IMR-90 (cell line): ENCODE data around the gene CLEC2B. TPM values are rescaled to one million over a fixed set of nuclear protein-coding genes. Genes with fewer than 3 reads are reported as not detected.

ENCODE experiments used
- ATAC-seq: fragments of 200-7000 bp; cut with Tn5 transposase; 2 replicates; pipeline ENCODE4 v1.9.1; 2020; ENCODE audit warnings: low read depth, mild to moderate bottlenecking, moderate library complexity
- BruUV-seq: library from RNA; stranded (reverse); fragments of 400-500 nt; replicated peaks from 2 replicates; lab custom pipeline; 2021; lab: Mats Ljungman, UMichigan
- CTCF ChIA-PET: fragments of 300-600 bp; formaldehyde crosslinking; extraction: SDS; loops from one replicate; lab custom pipeline; 2021; ENCODE audit warnings: antibody characterized with exemption; lab: Yijun Ruan, JAX
- POLR2A ChIA-PET: fragments of 300-600 bp; sonication (Branson Sonifier 250); formaldehyde crosslinking; loops from one replicate; lab custom pipeline; 2022; ENCODE audit warnings: antibody characterized with exemption; ENCODE audit not compliant: unreplicated experiment; lab: Charles Lee
- DNase-seq: peaks from one replicate; pipeline ENCODE4 v3.0.0; 2013
- H2AFZ ChIP-seq: replicated peaks from 2 replicates; pipeline ENCODE3; 2013; ENCODE audit warnings: low read length, mild to moderate bottlenecking; ENCODE audit not compliant: poor library complexity
- H2AK5ac ChIP-seq: 2 replicates; pipeline ENCODE4 v1.6.1; 2013; ENCODE audit warnings: low read depth, low read length, inconsistent platforms
- H2AK9ac ChIP-seq: replicated peaks from 2 replicates; pipeline ENCODE3; 2013; ENCODE audit warnings: mild to moderate bottlenecking, low read depth, low read length, moderate library complexity; ENCODE audit not compliant: poor library complexity
- H2BK120ac ChIP-seq: 2 replicates; pipeline ENCODE4 v1.6.1; 2013; ENCODE audit warnings: low read depth, low read length, inconsistent platforms
- H2BK15ac ChIP-seq: 3 replicates; pipeline ENCODE4 v1.6.1; 2013; ENCODE audit warnings: low read depth, low read length, inconsistent platforms
- H2BK20ac ChIP-seq: 2 replicates; pipeline ENCODE4 v1.6.1; 2013; ENCODE audit warnings: low read depth, mild to moderate bottlenecking, inconsistent platforms, low read length, moderate library complexity
- H2BK5ac ChIP-seq: 2 replicates; pipeline ENCODE4 v1.6.1; 2013; ENCODE audit warnings: mild to moderate bottlenecking, low read depth, low read length, inconsistent platforms; ENCODE audit not compliant: poor library complexity, severe bottlenecking
- H3K14ac ChIP-seq: replicated peaks from 2 replicates; pipeline ENCODE4 v1.6.1; 2013; ENCODE audit warnings: low read depth, low read length, inconsistent platforms
- H3K18ac ChIP-seq: 2 replicates; pipeline ENCODE4 v1.6.1; 2013; ENCODE audit warnings: low read depth, low read length, control low read depth
- H3K23ac ChIP-seq: 2 replicates; pipeline ENCODE4 v1.6.1; 2013; ENCODE audit warnings: low read depth, low read length, inconsistent platforms
- H3K27ac ChIP-seq: 2 replicates; pipeline ENCODE4 v1.5.1; 2013; ENCODE audit warnings: mild to moderate bottlenecking, control low read depth, low read length; ENCODE audit not compliant: insufficient read depth
- H3K27me3 ChIP-seq: 2 replicates; pipeline ENCODE4 v1.6.1; 2013; ENCODE audit warnings: low read length; ENCODE audit not compliant: control insufficient read depth, insufficient read depth
- H3K36me3 ChIP-seq: 2 replicates; pipeline ENCODE4 v1.6.1; 2013; ENCODE audit warnings: low read length, mixed read lengths; ENCODE audit not compliant: control insufficient read depth, insufficient read depth
- H3K4ac ChIP-seq: 2 replicates; pipeline ENCODE4 v1.6.1; 2013; ENCODE audit warnings: low read depth, low read length, inconsistent platforms
- H3K4me1 ChIP-seq: 2 replicates; pipeline ENCODE4 v1.6.1; 2013; ENCODE audit warnings: low read length, mixed read lengths; ENCODE audit not compliant: control insufficient read depth, insufficient read depth
- H3K4me2 ChIP-seq: 2 replicates; pipeline ENCODE4 v1.6.1; 2013; ENCODE audit warnings: low read depth, mild to moderate bottlenecking, control low read depth, low read length, moderate library complexity
- H3K4me3 ChIP-seq: 2 replicates; pipeline ENCODE4 v1.5.1; 2013; ENCODE audit warnings: low read depth, mild to moderate bottlenecking, control low read depth, low read length, moderate library complexity; ENCODE audit not compliant: insufficient read depth
- H3K56ac ChIP-seq: 2 replicates; pipeline ENCODE4 v1.6.1; 2013; ENCODE audit warnings: low read length, inconsistent platforms; ENCODE audit not compliant: insufficient read depth; ENCODE audit errors: extremely low read depth
- H3K79me1 ChIP-seq, 2 experiments: 2 replicates each; pipeline ENCODE4 v1.6.1; 2013; ENCODE audit warnings: low read length in 2 of 2, inconsistent platforms in 1 of 2, low read depth in 1 of 2
- H3K9ac ChIP-seq: 2 replicates; pipeline ENCODE4 v1.6.1; 2013; ENCODE audit warnings: low read depth, low read length, control low read depth
- H3K9me1 ChIP-seq: 2 replicates; pipeline ENCODE4 v1.6.1; 2013; ENCODE audit warnings: low read length, inconsistent platforms; ENCODE audit not compliant: insufficient read depth
- H3K9me3 ChIP-seq: 2 replicates; pipeline ENCODE4 v1.6.1; 2013; ENCODE audit warnings: low read length; ENCODE audit not compliant: control insufficient read depth, insufficient read depth
- H4K20me1 ChIP-seq: 2 replicates; pipeline ENCODE4 v1.6.1; 2013; ENCODE audit warnings: low read length, inconsistent platforms; ENCODE audit not compliant: insufficient read depth
- H4K5ac ChIP-seq: 2 replicates; pipeline ENCODE4 v1.6.1; 2013; ENCODE audit warnings: mild to moderate bottlenecking, low read depth, low read length, control low read depth
- H4K8ac ChIP-seq, 2 experiments: 2 replicates each; pipeline ENCODE4 v1.6.1; 2013; ENCODE audit warnings: low read depth in 2 of 2, low read length in 2 of 2, control low read depth in 1 of 2, inconsistent platforms in 1 of 2
- H4K91ac ChIP-seq: 2 replicates; pipeline ENCODE4 v1.6.1; 2013; ENCODE audit warnings: low read depth, low read length, inconsistent platforms; ENCODE audit not compliant: insufficient read depth
- CEBPB ChIP-seq: IDR thresholded peaks from 2 replicates; pipeline ENCODE4 v1.6.1; 2012; ENCODE audit warnings: low read depth, low read length, improper control_type of control experiment
- CHD1 ChIP-seq: IDR thresholded peaks from 2 replicates; pipeline ENCODE4 v1.6.1; 2012; ENCODE audit warnings: low read depth, low read length, improper control_type of control experiment
- FOS ChIP-seq: fragments of 150-350 bp; IDR thresholded peaks from 2 replicates; pipeline ENCODE4 v1.6.1; 2016; ENCODE audit warnings: low read depth, low read length
- MAFK ChIP-seq: IDR thresholded peaks from 2 replicates; pipeline ENCODE4 v1.6.1; 2012; ENCODE audit warnings: low read depth, low read length, improper control_type of control experiment
- MAZ ChIP-seq: IDR thresholded peaks from 2 replicates; pipeline ENCODE4 v1.6.1; 2012; ENCODE audit warnings: low read depth, mild to moderate bottlenecking, low read length, improper control_type of control experiment, moderate library complexity, borderline replicate concordance
- NFE2L2 ChIP-seq: fragments of 150-350 bp; IDR thresholded peaks from 2 replicates; pipeline ENCODE4 v1.6.1; 2016; ENCODE audit warnings: low read depth, mild to moderate bottlenecking, low read length
- POLR2A ChIP-seq: IDR thresholded peaks from 2 replicates; pipeline ENCODE4 v1.6.1; 2012; ENCODE audit warnings: mild to moderate bottlenecking, low read depth, low read length
- RAD21 ChIP-seq: IDR thresholded peaks from 2 replicates; pipeline ENCODE4 v1.6.1; 2012; ENCODE audit warnings: low read length, improper control_type of control experiment
- RCOR1 ChIP-seq: IDR thresholded peaks from 2 replicates; pipeline ENCODE4 v1.6.1; 2012; ENCODE audit warnings: mild to moderate bottlenecking, low read length, improper control_type of control experiment; ENCODE audit not compliant: insufficient replicate concordance
- RFX5 ChIP-seq: IDR thresholded peaks from 2 replicates; pipeline ENCODE4 v1.8.0; 2012; ENCODE audit warnings: low read depth, mild to moderate bottlenecking, low read length, moderate library complexity
- SMC3 ChIP-seq: fragments of 150-350 bp; IDR thresholded peaks from 2 replicates; pipeline ENCODE4 v1.6.1; 2016; ENCODE audit warnings: low read depth, mild to moderate bottlenecking, antibody characterized with exemption, low read length, moderate library complexity
- whole genome bisulfite sequencing, 2 experiments: methylation state at CpG; one replicate each; pipeline versions ENCODE4 v1.1.5 to v1.1.7; 2013; ENCODE audit warnings: missing lambda C conversion rate in 2 of 2; ENCODE audit not compliant: insufficient read length in 1 of 2; ENCODE audit errors: extremely low coverage in 2 of 2; 5-methylcytosine and 5-hydroxymethylcytosine counted together
- dilution Hi-C: fragments of 300-500 bp; cut with HindIII; formaldehyde crosslinking; loops from one replicate; pipeline ENCODE4 v1.14.3; 2018; ENCODE audit warnings: low sequenced_read_pairs; ENCODE audit not compliant: unreplicated experiment
- in situ Hi-C: fragments of 300-500 bp; cut with MboI; formaldehyde crosslinking; loops from 3 replicates; pipeline ENCODE4 v1.14.3; 2019; ENCODE audit warnings: low sequenced_read_pairs, inconsistent platforms, mixed read lengths
- intact Hi-C: fragments of 100-400 bp; cut with micrococcal nuclease; formaldehyde crosslinking; loops from 2 replicates; pipeline ENCODE4 v1.10.0; 2022
- polyA plus RNA-seq, 3 experiments: library from polyadenylated mRNA; depleted of rRNA; stranded (reverse); fragments of >200 nt; gene quantifications; 2 replicates each; pipeline ENCODE4 v1.2.3, GENCODE V29; 2012; ENCODE audit warnings: low replicate concordance in 1 of 3
- total RNA-seq: library from RNA; depleted of rRNA; stranded (reverse); fragments of >200 nt; gene quantifications from 2 replicates; pipeline ENCODE4 v1.2.3, GENCODE V29; 2012
- TF ChIP-seq, protein P1 (sequence below): fragments of 150-350 bp; IDR thresholded peaks from 2 replicates; pipeline ENCODE4 v1.6.1; 2016; ENCODE audit warnings: low read depth, mild to moderate bottlenecking, low read length, moderate library complexity, borderline replicate concordance
- TF ChIP-seq, protein P2 (sequence below): conservative IDR thresholded peaks from 2 replicates; pipeline ENCODE4 v1.5.1; 2012; ENCODE audit warnings: mild to moderate bottlenecking, low read depth, low read length, improper control_type of control experiment

CLEC2B gene
- total and polyA plus RNA-seq, 2 of the 4 experiments (the other 2 are of a cell fraction) = 0.18 to 0.31 TPM

DNA sequence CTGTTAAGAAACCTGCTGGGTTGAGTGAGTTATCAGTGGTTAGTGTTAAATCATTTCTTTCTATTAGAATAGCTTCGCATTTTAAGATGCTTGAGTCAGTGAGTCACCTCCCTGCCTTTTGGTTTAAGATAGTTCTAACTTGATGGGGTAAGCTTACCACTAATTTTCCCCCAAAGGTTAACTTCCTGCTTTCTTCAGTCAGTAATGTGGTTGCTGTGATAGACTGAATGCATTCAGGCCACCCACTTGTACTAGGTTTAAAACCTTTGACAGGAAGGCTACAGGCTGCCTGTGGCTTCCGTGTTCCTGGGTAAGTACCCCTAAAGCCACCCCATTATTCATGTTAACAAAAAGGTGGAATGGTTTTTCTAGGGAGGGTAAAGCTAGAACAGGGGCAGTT is 37.7 kb upstream of the CLEC2B start:
- no peak overlapping the region for H3K18ac ChIP-seq
- no peak overlapping the region for H4K91ac ChIP-seq
- BruUV-seq = no TSS peak
- no peaks in the 10 kb centered on the region for H3K79me1 ChIP-seq
- H2BK5ac ChIP-seq = no peak overlapping the region
- H4K5ac ChIP-seq = no peak overlapping the region
- no peak overlapping the region for H2AFZ ChIP-seq
- H3K27ac ChIP-seq = no peak overlapping the region
- DNase-seq = no peak
- H3K4ac ChIP-seq = no peak overlapping the region
- no peak overlapping the region for H2AK9ac ChIP-seq
- H3K9ac ChIP-seq = no peak overlapping the region
- H2BK120ac ChIP-seq = no peak overlapping the region
- peaks cover 19% of the 10 kb centered on the region for H3K9me3 ChIP-seq
- dilution Hi-C loops (no loop called here), intact Hi-C loops (no loop called here), in situ Hi-C loops (no loop called here)
- ChIA-PET CTCF (interaction anchor here (1.0 to 1.4 kb wide), 3 partner anchors 18 to 164 kb away, joined by 3 to 6 read pairs (median 3); no protein-coding TSS in a partner anchor), POLR2A (no interaction called here)
- no peak overlapping the region for H3K23ac ChIP-seq
- H2AK5ac ChIP-seq = no peak overlapping the region
- no peak overlapping the region for H4K8ac ChIP-seq
- no peaks in the 10 kb centered on the region for H3K9me1 ChIP-seq
- no peak for TF ChIP-seq RCOR1
- no peak for TF ChIP-seq SMC3
- TF ChIP-seq, protein P1, sequence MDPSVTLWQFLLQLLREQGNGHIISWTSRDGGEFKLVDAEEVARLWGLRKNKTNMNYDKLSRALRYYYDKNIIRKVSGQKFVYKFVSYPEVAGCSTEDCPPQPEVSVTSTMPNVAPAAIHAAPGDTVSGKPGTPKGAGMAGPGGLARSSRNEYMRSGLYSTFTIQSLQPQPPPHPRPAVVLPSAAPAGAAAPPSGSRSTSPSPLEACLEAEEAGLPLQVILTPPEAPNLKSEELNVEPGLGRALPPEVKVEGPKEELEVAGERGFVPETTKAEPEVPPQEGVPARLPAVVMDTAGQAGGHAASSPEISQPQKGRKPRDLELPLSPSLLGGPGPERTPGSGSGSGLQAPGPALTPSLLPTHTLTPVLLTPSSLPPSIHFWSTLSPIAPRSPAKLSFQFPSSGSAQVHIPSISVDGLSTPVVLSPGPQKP = no peak
- TF ChIP-seq CHD1 = no peak
- TF ChIP-seq, protein P2, sequence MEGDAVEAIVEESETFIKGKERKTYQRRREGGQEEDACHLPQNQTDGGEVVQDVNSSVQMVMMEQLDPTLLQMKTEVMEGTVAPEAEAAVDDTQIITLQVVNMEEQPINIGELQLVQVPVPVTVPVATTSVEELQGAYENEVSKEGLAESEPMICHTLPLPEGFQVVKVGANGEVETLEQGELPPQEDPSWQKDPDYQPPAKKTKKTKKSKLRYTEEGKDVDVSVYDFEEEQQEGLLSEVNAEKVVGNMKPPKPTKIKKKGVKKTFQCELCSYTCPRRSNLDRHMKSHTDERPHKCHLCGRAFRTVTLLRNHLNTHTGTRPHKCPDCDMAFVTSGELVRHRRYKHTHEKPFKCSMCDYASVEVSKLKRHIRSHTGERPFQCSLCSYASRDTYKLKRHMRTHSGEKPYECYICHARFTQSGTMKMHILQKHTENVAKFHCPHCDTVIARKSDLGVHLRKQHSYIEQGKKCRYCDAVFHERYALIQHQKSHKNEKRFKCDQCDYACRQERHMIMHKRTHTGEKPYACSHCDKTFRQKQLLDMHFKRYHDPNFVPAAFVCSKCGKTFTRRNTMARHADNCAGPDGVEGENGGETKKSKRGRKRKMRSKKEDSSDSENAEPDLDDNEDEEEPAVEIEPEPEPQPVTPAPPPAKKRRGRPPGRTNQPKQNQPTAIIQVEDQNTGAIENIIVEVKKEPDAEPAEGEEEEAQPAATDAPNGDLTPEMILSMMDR = no peak
- no peak for TF ChIP-seq POLR2A
- TF ChIP-seq NFE2L2 = no peak
- no peak for TF ChIP-seq FOS
- no peak for TF ChIP-seq CEBPB
- no peak for TF ChIP-seq RFX5
- no peak for TF ChIP-seq RAD21
- no peak for TF ChIP-seq MAFK
- TF ChIP-seq MAZ = no peak
- H3K14ac ChIP-seq = no peak overlapping the region
- H3K36me3 ChIP-seq = no peaks in the 10 kb centered on the region
- H3K27me3 ChIP-seq = no peaks in the 10 kb centered on the region
- WGBS, 2 experiments = no CpG with 5 or more reads among the region's 2 CpGs
- H3K56ac ChIP-seq = no peak overlapping the region
- ATAC-seq = no peak
- no peak overlapping the region for H2BK15ac ChIP-seq
- no peaks in the 10 kb centered on the region for H4K20me1 ChIP-seq
- no peak overlapping the region for H3K4me3 ChIP-seq
- no peak overlapping the region for H3K4me2 ChIP-seq
- no peak overlapping the region for H2BK20ac ChIP-seq
- H3K4me1 ChIP-seq = no peaks in the 10 kb centered on the region
